Stimulated activated CD8-positive, alpha-beta memory T cell treated with anti-CD3 and anti-CD28 coated beads, Interleukin-7, amount 100 ng/mL, for 24 hours (primary cell): ENCODE results near the gene NCKAP5.

ENCODE experiments used
- DNase-seq: peaks from one replicate; pipeline ENCODE4 v3.0.0-alpha.2; 2020; ENCODE audit warnings: low read depth

NCKAP5 gene

GRCh38 chr2:132664096-132664495 is 904.2 kb downstream of the NCKAP5 start:
- no peak for DNase-seq

GRCh38 chr2:132662732-132663131 is 905.5 kb downstream of the NCKAP5 start:
- DNase-seq, result no peak

GRCh38 chr2:132659331-132659730 is 908.9 kb downstream of the NCKAP5 start:
- DNase-seq, result no peak

- DNase-seq, result no peak
These were observed 911.8 kb downstream of the NCKAP5 start for GRCh38 chr2:132656266-132656975.

GRCh38 chr2:132654968-132655367 is 913.3 kb downstream of the NCKAP5 start:
- no peak for DNase-seq

GRCh38 chr2:132654335-132654734 is 913.9 kb downstream of the NCKAP5 start:
- DNase-seq, result no peak

GRCh38 chr2:132652474-132652873 is 915.8 kb downstream of the NCKAP5 start:
- DNase-seq, result no peak

GRCh38 chr2:132651115-132652045 is 916.9 kb downstream of the NCKAP5 start:
- DNase-seq, result no peak

- no peak for DNase-seq
These were observed 921.6 kb downstream of the NCKAP5 start for GRCh38 chr2:132646540-132647108.

- no peak for DNase-seq
These were observed 922.3 kb downstream of the NCKAP5 start for GRCh38 chr2:132645722-132646539.

GRCh38 chr2:132645176-132645575 is 923.1 kb downstream of the NCKAP5 start:
- DNase-seq, result no peak

GRCh38 chr2:132642415-132642814 is 925.8 kb downstream of the NCKAP5 start:
- DNase-seq, result no peak

- DNase-seq, result no peak
These were observed 926.4 kb downstream of the NCKAP5 start for GRCh38 chr2:132641819-132642218.

- no peak for DNase-seq
These were observed 928.1 kb downstream of the NCKAP5 start for GRCh38 chr2:132640116-132640515.

- no peak for DNase-seq
These were observed 929.8 kb downstream of the NCKAP5 start for GRCh38 chr2:132638313-132639040.

GRCh38 chr2:132636346-132636745 is 931.9 kb downstream of the NCKAP5 start:
- DNase-seq, result no peak

GRCh38 chr2:132633635-132634034 is 934.6 kb downstream of the NCKAP5 start:
- DNase-seq, result no peak

GRCh38 chr2:132632000-132632649 is 936.1 kb downstream of the NCKAP5 start:
- no peak for DNase-seq

GRCh38 chr2:132627536-132627935 is 940.7 kb downstream of the NCKAP5 start:
- no peak for DNase-seq

GRCh38 chr2:132623096-132623839 is 945.0 kb downstream of the NCKAP5 start:
- DNase-seq, result no peak
